C4-2B (cell line): ENCODE results near the gene GGA1.

Experiments
- H3K27ac ChIP-seq: fragments of 450-650 bp; 2 replicates; pipeline ENCODE4 v1.5.1; 2017
- CTCF ChIP-seq: fragments of 450-650 bp; conservative IDR thresholded peaks from 2 replicates; pipeline ENCODE4 v1.5.1; 2017; ENCODE audit warnings: mild to moderate bottlenecking
- ZFX ChIP-seq: fragments of 450-650 bp; IDR thresholded peaks from 2 replicates; pipeline ENCODE4 v1.6.1; 2017

GGA1 gene

GRCh38 chr22:37659897-37660708 lies 51.5 kb downstream of the GGA1 start:
- peak overlapping the region; percentile 82 for H3K27ac ChIP-seq
- TF ChIP-seq CTCF (no peak), ZFX (no peak)

- no peak for TF ChIP-seq CTCF
- TF ChIP-seq ZFX, result no peak
- no peak overlapping the region for H3K27ac ChIP-seq
Measured at GRCh38 chr22:37660709-37661045, 52.0 kb downstream of the GGA1 start.

- TF ChIP-seq ZFX, result no peak
- H3K27ac ChIP-seq, result no peak overlapping the region
Measured at GRCh38 chr22:37661160-37661924, 52.7 kb downstream of the GGA1 start.

GRCh38 chr22:37662039-37662438 lies 53.4 kb downstream of the GGA1 start:
- H3K27ac ChIP-seq, result no peak overlapping the region

GRCh38 chr22:37663521-37664140 lies 55.0 kb downstream of the GGA1 start:
- TF ChIP-seq ZFX (no peak), CTCF (no peak)
- no peak overlapping the region for H3K27ac ChIP-seq

More at GRCh38 chr22:37662039-37662438, 53.4 kb downstream of the GGA1 start:
- no peak for TF ChIP-seq ZFX
- no peak for TF ChIP-seq CTCF

GRCh38 chr22:37664249-37665101 lies 55.8 kb downstream of the GGA1 start:
- TF ChIP-seq ZFX (no peak), CTCF (no peak)
- no peak overlapping the region for H3K27ac ChIP-seq

- no peak overlapping the region for H3K27ac ChIP-seq
- TF ChIP-seq CTCF (no peak), ZFX (no peak)
Measured at GRCh38 chr22:37665487-37665886, 56.9 kb downstream of the GGA1 start.
